IMR-90 (cell line): Measurements from ENCODE around the gene GALP. TPM values are rescaled to one million over a fixed set of nuclear protein-coding genes. Genes with fewer than 3 reads are reported as not detected.

Source experiments
- ATAC-seq: fragments of 200-7000 bp; cut with Tn5 transposase; 2 replicates; pipeline ENCODE4 v1.9.1; 2020; ENCODE audit warnings: low read depth, mild to moderate bottlenecking, moderate library complexity
- BruUV-seq: library from RNA; stranded (reverse); fragments of 400-500 nt; replicated peaks from 2 replicates; lab custom pipeline; 2021; lab: Mats Ljungman, UMichigan
- CTCF ChIA-PET: fragments of 300-600 bp; formaldehyde crosslinking; extraction: SDS; loops from one replicate; lab custom pipeline; 2021; ENCODE audit warnings: antibody characterized with exemption; lab: Yijun Ruan, JAX
- POLR2A ChIA-PET: fragments of 300-600 bp; sonication (Branson Sonifier 250); formaldehyde crosslinking; loops from one replicate; lab custom pipeline; 2022; ENCODE audit warnings: antibody characterized with exemption; ENCODE audit not compliant: unreplicated experiment; lab: Charles Lee
- DNase-seq: peaks from one replicate; pipeline ENCODE4 v3.0.0; 2013
- H2AFZ ChIP-seq: replicated peaks from 2 replicates; pipeline ENCODE3; 2013; ENCODE audit warnings: low read length, mild to moderate bottlenecking; ENCODE audit not compliant: poor library complexity
- H2AK5ac ChIP-seq: 2 replicates; pipeline ENCODE4 v1.6.1; 2013; ENCODE audit warnings: low read depth, low read length, inconsistent platforms
- H2AK9ac ChIP-seq: replicated peaks from 2 replicates; pipeline ENCODE3; 2013; ENCODE audit warnings: mild to moderate bottlenecking, low read depth, low read length, moderate library complexity; ENCODE audit not compliant: poor library complexity
- H2BK120ac ChIP-seq: 2 replicates; pipeline ENCODE4 v1.6.1; 2013; ENCODE audit warnings: low read depth, low read length, inconsistent platforms
- H2BK15ac ChIP-seq: 3 replicates; pipeline ENCODE4 v1.6.1; 2013; ENCODE audit warnings: low read depth, low read length, inconsistent platforms
- H2BK20ac ChIP-seq: 2 replicates; pipeline ENCODE4 v1.6.1; 2013; ENCODE audit warnings: low read depth, mild to moderate bottlenecking, inconsistent platforms, low read length, moderate library complexity
- H2BK5ac ChIP-seq: 2 replicates; pipeline ENCODE4 v1.6.1; 2013; ENCODE audit warnings: mild to moderate bottlenecking, low read depth, low read length, inconsistent platforms; ENCODE audit not compliant: poor library complexity, severe bottlenecking
- H3K14ac ChIP-seq: replicated peaks from 2 replicates; pipeline ENCODE4 v1.6.1; 2013; ENCODE audit warnings: low read depth, low read length, inconsistent platforms
- H3K18ac ChIP-seq: 2 replicates; pipeline ENCODE4 v1.6.1; 2013; ENCODE audit warnings: low read depth, low read length, control low read depth
- H3K23ac ChIP-seq: 2 replicates; pipeline ENCODE4 v1.6.1; 2013; ENCODE audit warnings: low read depth, low read length, inconsistent platforms
- H3K27ac ChIP-seq: 2 replicates; pipeline ENCODE4 v1.5.1; 2013; ENCODE audit warnings: mild to moderate bottlenecking, control low read depth, low read length; ENCODE audit not compliant: insufficient read depth
- H3K27me3 ChIP-seq: 2 replicates; pipeline ENCODE4 v1.6.1; 2013; ENCODE audit warnings: low read length; ENCODE audit not compliant: control insufficient read depth, insufficient read depth
- H3K36me3 ChIP-seq: 2 replicates; pipeline ENCODE4 v1.6.1; 2013; ENCODE audit warnings: low read length, mixed read lengths; ENCODE audit not compliant: control insufficient read depth, insufficient read depth
- H3K4ac ChIP-seq: 2 replicates; pipeline ENCODE4 v1.6.1; 2013; ENCODE audit warnings: low read depth, low read length, inconsistent platforms
- H3K4me1 ChIP-seq: 2 replicates; pipeline ENCODE4 v1.6.1; 2013; ENCODE audit warnings: low read length, mixed read lengths; ENCODE audit not compliant: control insufficient read depth, insufficient read depth
- H3K4me2 ChIP-seq: 2 replicates; pipeline ENCODE4 v1.6.1; 2013; ENCODE audit warnings: low read depth, mild to moderate bottlenecking, control low read depth, low read length, moderate library complexity
- H3K4me3 ChIP-seq: 2 replicates; pipeline ENCODE4 v1.5.1; 2013; ENCODE audit warnings: low read depth, mild to moderate bottlenecking, control low read depth, low read length, moderate library complexity; ENCODE audit not compliant: insufficient read depth
- H3K56ac ChIP-seq: 2 replicates; pipeline ENCODE4 v1.6.1; 2013; ENCODE audit warnings: low read length, inconsistent platforms; ENCODE audit not compliant: insufficient read depth; ENCODE audit errors: extremely low read depth
- H3K79me1 ChIP-seq, 2 experiments: 2 replicates each; pipeline ENCODE4 v1.6.1; 2013; ENCODE audit warnings: low read length in 2 of 2, inconsistent platforms in 1 of 2, low read depth in 1 of 2
- H3K9ac ChIP-seq: 2 replicates; pipeline ENCODE4 v1.6.1; 2013; ENCODE audit warnings: low read depth, low read length, control low read depth
- H3K9me1 ChIP-seq: 2 replicates; pipeline ENCODE4 v1.6.1; 2013; ENCODE audit warnings: low read length, inconsistent platforms; ENCODE audit not compliant: insufficient read depth
- H3K9me3 ChIP-seq: 2 replicates; pipeline ENCODE4 v1.6.1; 2013; ENCODE audit warnings: low read length; ENCODE audit not compliant: control insufficient read depth, insufficient read depth
- H4K20me1 ChIP-seq: 2 replicates; pipeline ENCODE4 v1.6.1; 2013; ENCODE audit warnings: low read length, inconsistent platforms; ENCODE audit not compliant: insufficient read depth
- H4K5ac ChIP-seq: 2 replicates; pipeline ENCODE4 v1.6.1; 2013; ENCODE audit warnings: mild to moderate bottlenecking, low read depth, low read length, control low read depth
- H4K8ac ChIP-seq, 2 experiments: 2 replicates each; pipeline ENCODE4 v1.6.1; 2013; ENCODE audit warnings: low read depth in 2 of 2, low read length in 2 of 2, control low read depth in 1 of 2, inconsistent platforms in 1 of 2
- H4K91ac ChIP-seq: 2 replicates; pipeline ENCODE4 v1.6.1; 2013; ENCODE audit warnings: low read depth, low read length, inconsistent platforms; ENCODE audit not compliant: insufficient read depth
- BHLHE40 ChIP-seq: fragments of 150-350 bp; IDR thresholded peaks from 2 replicates; pipeline ENCODE4 v1.6.1; 2016; ENCODE audit warnings: mild to moderate bottlenecking, low read depth, low read length
- CEBPB ChIP-seq: IDR thresholded peaks from 2 replicates; pipeline ENCODE4 v1.6.1; 2012; ENCODE audit warnings: low read depth, low read length, improper control_type of control experiment
- CHD1 ChIP-seq: IDR thresholded peaks from 2 replicates; pipeline ENCODE4 v1.6.1; 2012; ENCODE audit warnings: low read depth, low read length, improper control_type of control experiment
- FOS ChIP-seq: fragments of 150-350 bp; IDR thresholded peaks from 2 replicates; pipeline ENCODE4 v1.6.1; 2016; ENCODE audit warnings: low read depth, low read length
- MAFK ChIP-seq: IDR thresholded peaks from 2 replicates; pipeline ENCODE4 v1.6.1; 2012; ENCODE audit warnings: low read depth, low read length, improper control_type of control experiment
- MXI1 ChIP-seq: IDR thresholded peaks from 2 replicates; pipeline ENCODE4 v1.6.1; 2012; ENCODE audit warnings: low read depth, mild to moderate bottlenecking, low read length, moderate library complexity, borderline replicate concordance
- POLR2A ChIP-seq: IDR thresholded peaks from 2 replicates; pipeline ENCODE4 v1.6.1; 2012; ENCODE audit warnings: mild to moderate bottlenecking, low read depth, low read length
- RAD21 ChIP-seq: IDR thresholded peaks from 2 replicates; pipeline ENCODE4 v1.6.1; 2012; ENCODE audit warnings: low read length, improper control_type of control experiment
- RCOR1 ChIP-seq: IDR thresholded peaks from 2 replicates; pipeline ENCODE4 v1.6.1; 2012; ENCODE audit warnings: mild to moderate bottlenecking, low read length, improper control_type of control experiment; ENCODE audit not compliant: insufficient replicate concordance
- RFX5 ChIP-seq: IDR thresholded peaks from 2 replicates; pipeline ENCODE4 v1.8.0; 2012; ENCODE audit warnings: low read depth, mild to moderate bottlenecking, low read length, moderate library complexity
- SMC3 ChIP-seq: fragments of 150-350 bp; IDR thresholded peaks from 2 replicates; pipeline ENCODE4 v1.6.1; 2016; ENCODE audit warnings: low read depth, mild to moderate bottlenecking, antibody characterized with exemption, low read length, moderate library complexity
- WGBS, 2 experiments: methylation state at CpG; one replicate each; pipeline versions ENCODE4 v1.1.5 to v1.1.7; 2013; ENCODE audit warnings: missing lambda C conversion rate in 2 of 2; ENCODE audit not compliant: insufficient read length in 1 of 2; ENCODE audit errors: extremely low coverage in 2 of 2; 5-methylcytosine and 5-hydroxymethylcytosine counted together
- dilution Hi-C: fragments of 300-500 bp; cut with HindIII; formaldehyde crosslinking; loops from one replicate; pipeline ENCODE4 v1.14.3; 2018; ENCODE audit warnings: low sequenced_read_pairs; ENCODE audit not compliant: unreplicated experiment
- in situ Hi-C: fragments of 300-500 bp; cut with MboI; formaldehyde crosslinking; loops from 3 replicates; pipeline ENCODE4 v1.14.3; 2019; ENCODE audit warnings: low sequenced_read_pairs, inconsistent platforms, mixed read lengths
- intact Hi-C: fragments of 100-400 bp; cut with micrococcal nuclease; formaldehyde crosslinking; loops from 2 replicates; pipeline ENCODE4 v1.10.0; 2022
- polyA plus RNA-seq, 3 experiments: library from polyadenylated mRNA; depleted of rRNA; stranded (reverse); fragments of >200 nt; gene quantifications; 2 replicates each; pipeline ENCODE4 v1.2.3, GENCODE V29; 2012; ENCODE audit warnings: low replicate concordance in 1 of 3
- total RNA-seq: library from RNA; depleted of rRNA; stranded (reverse); fragments of >200 nt; gene quantifications from 2 replicates; pipeline ENCODE4 v1.2.3, GENCODE V29; 2012
- TF ChIP-seq, protein P1 (sequence below): fragments of 150-350 bp; IDR thresholded peaks from 2 replicates; pipeline ENCODE4 v1.6.1; 2016; ENCODE audit warnings: low read depth, mild to moderate bottlenecking, low read length, moderate library complexity, borderline replicate concordance
- TF ChIP-seq, protein P2 (sequence below): fragments of 150-350 bp; IDR thresholded peaks from 2 replicates; pipeline ENCODE4 v1.6.1; 2017; ENCODE audit warnings: mild to moderate bottlenecking, antibody characterized with exemption, low read length, low read depth

The GALP gene
- total and polyA plus RNA-seq, 2 of the 4 experiments (the other 2 are of a cell fraction), result not detected

DNA sequence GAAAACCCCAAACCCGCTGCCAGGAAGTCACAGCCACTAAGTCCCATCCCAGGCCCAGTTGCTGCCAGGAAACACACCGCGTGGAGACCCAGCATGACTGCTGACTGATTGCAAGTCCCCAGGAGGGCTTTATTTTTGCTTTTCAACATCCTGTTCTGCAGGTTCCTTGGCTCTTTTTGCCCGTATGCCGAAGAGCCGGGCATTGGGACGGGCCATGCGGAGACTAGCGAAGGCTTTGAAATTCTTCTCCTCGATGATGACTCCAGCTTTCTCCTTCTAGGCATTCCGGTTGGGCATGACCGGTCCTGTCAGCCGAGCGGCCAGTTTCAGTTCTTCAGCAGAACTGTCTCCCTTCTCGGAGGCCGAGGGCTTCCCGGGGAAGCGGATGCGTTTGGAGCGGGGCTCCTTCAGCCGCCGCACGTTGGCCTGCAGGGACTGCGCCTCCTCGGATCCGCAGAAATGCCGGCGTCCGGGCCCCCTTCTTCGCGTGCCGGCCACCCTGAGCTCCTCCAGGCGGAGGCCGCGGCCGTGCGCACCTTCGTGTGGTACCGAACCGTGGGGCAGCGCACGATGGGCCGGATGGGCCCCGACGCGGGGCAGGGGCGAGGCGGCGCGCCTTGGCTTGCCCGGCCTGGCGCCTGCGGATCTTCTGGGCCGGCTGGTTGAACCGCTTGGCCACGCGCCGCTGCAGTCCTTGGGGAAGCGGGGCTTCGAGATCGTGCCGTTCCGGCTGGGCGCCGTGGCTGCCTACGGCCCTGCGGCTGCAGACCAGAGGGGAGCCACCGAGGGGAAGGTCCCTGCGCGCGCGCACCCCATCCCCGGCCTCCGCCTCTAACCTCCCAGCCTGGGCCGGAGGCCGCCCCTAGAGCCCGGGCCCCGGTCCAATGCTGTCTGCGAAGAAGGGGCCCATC is 41.5 kb downstream of the GALP start (continued):
- TF ChIP-seq FOS, result no peak
- no peak for TF ChIP-seq MXI1

DNA sequence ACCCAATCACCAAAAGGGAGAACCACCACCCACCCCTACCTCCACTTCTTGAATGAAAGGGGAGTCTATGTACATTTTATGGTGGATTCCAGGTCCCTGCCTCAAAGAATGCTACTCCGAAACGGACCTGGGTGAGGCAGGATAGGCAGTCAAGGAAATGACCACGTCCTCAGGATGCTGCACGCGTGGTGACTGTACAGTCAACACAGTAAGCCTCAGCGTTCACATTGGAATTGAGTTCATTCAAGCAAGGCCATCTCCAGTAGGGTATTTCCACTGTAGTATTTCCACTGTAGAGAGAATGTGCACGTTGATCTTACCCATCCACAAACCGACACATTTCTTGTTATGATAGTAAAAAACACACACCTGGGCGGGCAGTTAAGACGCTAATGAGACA is 43.2 kb downstream of the GALP start:
- POLR2A ChIA-PET, result no interaction called here
- H2BK5ac ChIP-seq, result no peak overlapping the region
- no peak overlapping the region for H2BK20ac ChIP-seq
- no peak for DNase-seq
- H3K18ac ChIP-seq, result no peak overlapping the region
- H4K8ac ChIP-seq, result no peak overlapping the region
- CTCF ChIA-PET, result no interaction called here
- H4K91ac ChIP-seq, result no peak overlapping the region
- no peak overlapping the region for H4K5ac ChIP-seq
- no peak overlapping the region for H3K4me3 ChIP-seq
- no peak overlapping the region for H2BK120ac ChIP-seq
- no peak overlapping the region for H3K56ac ChIP-seq
- no peaks in the 10 kb centered on the region for H3K9me1 ChIP-seq
- H4K20me1 ChIP-seq, result no peaks in the 10 kb centered on the region
- H3K79me1 ChIP-seq, result no peaks in the 10 kb centered on the region
- no peak overlapping the region for H3K23ac ChIP-seq
- H3K9ac ChIP-seq, result no peak overlapping the region
- no peak overlapping the region for H3K14ac ChIP-seq
- H3K36me3 ChIP-seq, result no peaks in the 10 kb centered on the region
- H3K4ac ChIP-seq, result no peak overlapping the region
- no peak overlapping the region for H2AK5ac ChIP-seq
- WGBS, 2 experiments, result 91% methylated on average over 8 of the region's 10 CpGs; no CpG with 5 or more reads in 1 of the 2 experiments
- dilution Hi-C loops, result no loop called here
- no peak overlapping the region for H2BK15ac ChIP-seq
- intact Hi-C loops, result no loop called here
- H2AFZ ChIP-seq, result peak overlapping the region; percentile 67
- H2AK9ac ChIP-seq, result no peak overlapping the region
- no peak overlapping the region for H3K4me2 ChIP-seq
- in situ Hi-C loops, result no loop called here
- H3K27me3 ChIP-seq, result no peaks in the 10 kb centered on the region
- no peak overlapping the region for H3K27ac ChIP-seq
- no TSS peak for BruUV-seq
- H3K9me3 ChIP-seq, result peaks cover 6% of the 10 kb centered on the region; the same call in 1 of the 2 replicates
- ATAC-seq, result no peak
- no peaks in the 10 kb centered on the region for H3K4me1 ChIP-seq
- TF ChIP-seq MAFK (no peak), FOS (no peak), RFX5 (no peak), RCOR1 (no peak), RAD21 (no peak), BHLHE40 (no peak), CEBPB (no peak), SMC3 (no peak), MXI1 (no peak), CHD1 (no peak), POLR2A (no peak)
- TF ChIP-seq, protein P1, sequence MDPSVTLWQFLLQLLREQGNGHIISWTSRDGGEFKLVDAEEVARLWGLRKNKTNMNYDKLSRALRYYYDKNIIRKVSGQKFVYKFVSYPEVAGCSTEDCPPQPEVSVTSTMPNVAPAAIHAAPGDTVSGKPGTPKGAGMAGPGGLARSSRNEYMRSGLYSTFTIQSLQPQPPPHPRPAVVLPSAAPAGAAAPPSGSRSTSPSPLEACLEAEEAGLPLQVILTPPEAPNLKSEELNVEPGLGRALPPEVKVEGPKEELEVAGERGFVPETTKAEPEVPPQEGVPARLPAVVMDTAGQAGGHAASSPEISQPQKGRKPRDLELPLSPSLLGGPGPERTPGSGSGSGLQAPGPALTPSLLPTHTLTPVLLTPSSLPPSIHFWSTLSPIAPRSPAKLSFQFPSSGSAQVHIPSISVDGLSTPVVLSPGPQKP, result no peak
- TF ChIP-seq, protein P2, sequence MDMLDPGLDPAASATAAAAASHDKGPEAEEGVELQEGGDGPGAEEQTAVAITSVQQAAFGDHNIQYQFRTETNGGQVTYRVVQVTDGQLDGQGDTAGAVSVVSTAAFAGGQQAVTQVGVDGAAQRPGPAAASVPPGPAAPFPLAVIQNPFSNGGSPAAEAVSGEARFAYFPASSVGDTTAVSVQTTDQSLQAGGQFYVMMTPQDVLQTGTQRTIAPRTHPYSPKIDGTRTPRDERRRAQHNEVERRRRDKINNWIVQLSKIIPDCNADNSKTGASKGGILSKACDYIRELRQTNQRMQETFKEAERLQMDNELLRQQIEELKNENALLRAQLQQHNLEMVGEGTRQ, result no peak
